Measurements from ENCODE around the gene GM2A.

- TF ChIP-seq CTCF (IDR thresholded peaks at IDR 0.05): no peak
- no peak for TF ChIP-seq EP300 (IDR thresholded peaks at IDR 0.05)
Measured at GRCh38 chr5:151267491-151268260, 14.7 kb downstream of the GM2A start.

Measured in upper lobe of left lung (tissue), 4 donors.